Endothelial cell of umbilical vein (primary cell): Measurements from ENCODE around the gene DNAJC27.

Experiments
- EZH2 ChIP-seq: IDR thresholded peaks from 2 replicates; pipeline ENCODE4 v1.6.1; 2012; ENCODE audit warnings: borderline replicate concordance, low read depth, mild to moderate bottlenecking, moderate library complexity, low read length, inconsistent platforms; ENCODE audit not compliant: severe bottlenecking
- FOS ChIP-seq: IDR thresholded peaks from 2 replicates; pipeline ENCODE4 v1.6.1; 2011; ENCODE audit warnings: mild to moderate bottlenecking, low read length, moderate library complexity, borderline replicate concordance; ENCODE audit not compliant: insufficient read depth
- GATA2 ChIP-seq: IDR thresholded peaks from 2 replicates; pipeline ENCODE4 v1.7.0; 2011; ENCODE audit warnings: low read depth, mild to moderate bottlenecking, moderate library complexity, mixed read lengths, low read length; ENCODE audit not compliant: insufficient read length, insufficient read depth
- JUN ChIP-seq: IDR thresholded peaks from 2 replicates; pipeline ENCODE4 v1.6.1; 2011; ENCODE audit warnings: borderline replicate concordance, low read depth; ENCODE audit not compliant: insufficient read length, insufficient read depth
- MYC ChIP-seq: IDR thresholded peaks from one replicate; pipeline ENCODE4 v1.6.1; 2011; ENCODE audit warnings: mild to moderate bottlenecking, low read depth, low read length
- POLR2A ChIP-seq: IDR thresholded peaks from 2 replicates; pipeline ENCODE4 v1.6.1; 2012; ENCODE audit warnings: low read depth, mild to moderate bottlenecking, control low read depth, low read length
- POLR2AphosphoS5 ChIP-seq: IDR thresholded peaks from 2 replicates; pipeline ENCODE4 v1.6.1; 2012; ENCODE audit warnings: low read depth, mild to moderate bottlenecking, control low read depth, low read length, moderate library complexity; ENCODE audit not compliant: insufficient read depth
- TF ChIP-seq, protein P1 (sequence below), 2 donors: IDR thresholded peaks; 1 replicate in 1 of 2; 2 replicates in 1 of 2; pipeline ENCODE4 v1.5.1; 2011; ENCODE audit warnings: low read length in 2 of 2, mild to moderate bottlenecking in 2 of 2, moderate library complexity in 2 of 2, control low read depth in 1 of 2, inconsistent platforms in 1 of 2, low read depth in 1 of 2; ENCODE audit not compliant: insufficient read depth in 1 of 2; ENCODE audit errors: extremely low read depth in 1 of 2
- TF ChIP-seq, protein P2 (sequence below): IDR thresholded peaks from 2 replicates; pipeline ENCODE4 v1.6.1; 2011; ENCODE audit not compliant: insufficient read depth, insufficient read length

DNA sequence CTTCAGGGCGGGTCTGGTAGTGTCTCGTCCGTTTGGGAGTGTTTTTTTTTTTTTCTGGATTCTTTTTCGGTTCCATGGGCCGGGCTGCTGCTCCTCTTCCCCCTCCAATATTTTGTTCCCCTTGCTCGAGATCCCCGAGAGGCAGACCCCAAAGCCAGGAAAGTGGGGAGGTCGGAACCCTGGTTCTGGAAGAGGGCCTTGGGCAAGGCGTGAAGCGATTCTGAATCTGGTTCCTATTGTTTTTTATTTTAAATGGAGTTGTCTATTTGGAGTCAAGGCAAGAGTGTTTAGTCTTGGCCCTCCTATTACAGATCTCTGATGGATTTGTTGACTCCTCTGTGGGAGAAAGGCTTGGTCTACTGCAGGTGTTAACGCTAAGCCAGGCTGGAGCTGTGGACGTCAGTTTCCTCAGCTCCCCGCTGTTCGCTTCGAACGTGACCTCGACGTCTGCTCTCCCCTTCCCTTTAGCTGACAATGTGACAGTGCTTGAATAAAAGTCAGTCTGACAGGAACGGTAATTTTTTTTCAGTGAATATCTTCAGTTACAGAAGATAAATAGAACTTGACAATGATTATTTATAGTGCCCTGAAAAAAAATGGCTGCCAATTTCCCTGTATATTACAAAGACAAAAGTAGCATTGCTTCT lies 683 bp upstream of the DNAJC27 start:
- TF ChIP-seq, protein P1, sequence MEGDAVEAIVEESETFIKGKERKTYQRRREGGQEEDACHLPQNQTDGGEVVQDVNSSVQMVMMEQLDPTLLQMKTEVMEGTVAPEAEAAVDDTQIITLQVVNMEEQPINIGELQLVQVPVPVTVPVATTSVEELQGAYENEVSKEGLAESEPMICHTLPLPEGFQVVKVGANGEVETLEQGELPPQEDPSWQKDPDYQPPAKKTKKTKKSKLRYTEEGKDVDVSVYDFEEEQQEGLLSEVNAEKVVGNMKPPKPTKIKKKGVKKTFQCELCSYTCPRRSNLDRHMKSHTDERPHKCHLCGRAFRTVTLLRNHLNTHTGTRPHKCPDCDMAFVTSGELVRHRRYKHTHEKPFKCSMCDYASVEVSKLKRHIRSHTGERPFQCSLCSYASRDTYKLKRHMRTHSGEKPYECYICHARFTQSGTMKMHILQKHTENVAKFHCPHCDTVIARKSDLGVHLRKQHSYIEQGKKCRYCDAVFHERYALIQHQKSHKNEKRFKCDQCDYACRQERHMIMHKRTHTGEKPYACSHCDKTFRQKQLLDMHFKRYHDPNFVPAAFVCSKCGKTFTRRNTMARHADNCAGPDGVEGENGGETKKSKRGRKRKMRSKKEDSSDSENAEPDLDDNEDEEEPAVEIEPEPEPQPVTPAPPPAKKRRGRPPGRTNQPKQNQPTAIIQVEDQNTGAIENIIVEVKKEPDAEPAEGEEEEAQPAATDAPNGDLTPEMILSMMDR (IDR thresholded peaks at IDR 0.05; ENCODE audit: extremely low read depth in 1 of 2, insufficient read depth in 1 of 2, low read depth in 1 of 2, low read length in 2 of 2) = no peak
- TF ChIP-seq, protein P2, sequence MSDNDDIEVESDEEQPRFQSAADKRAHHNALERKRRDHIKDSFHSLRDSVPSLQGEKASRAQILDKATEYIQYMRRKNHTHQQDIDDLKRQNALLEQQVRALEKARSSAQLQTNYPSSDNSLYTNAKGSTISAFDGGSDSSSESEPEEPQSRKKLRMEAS = no peak
- no peak for TF ChIP-seq EZH2
- TF ChIP-seq MYC = no peak
- no peak for TF ChIP-seq JUN
- no peak for TF ChIP-seq POLR2AphosphoS5
- TF ChIP-seq POLR2A = no peak
- TF ChIP-seq FOS = no peak
- TF ChIP-seq GATA2 = no peak
